Measurements from ENCODE around the gene CTBP1. TPM values are rescaled to one million over a fixed set of nuclear protein-coding genes. Genes with fewer than 3 reads are reported as not detected.

Gene CTBP1
- polyA plus RNA-seq, 3 donors: 21.3 to 226 (median 42.1) TPM

DNA sequence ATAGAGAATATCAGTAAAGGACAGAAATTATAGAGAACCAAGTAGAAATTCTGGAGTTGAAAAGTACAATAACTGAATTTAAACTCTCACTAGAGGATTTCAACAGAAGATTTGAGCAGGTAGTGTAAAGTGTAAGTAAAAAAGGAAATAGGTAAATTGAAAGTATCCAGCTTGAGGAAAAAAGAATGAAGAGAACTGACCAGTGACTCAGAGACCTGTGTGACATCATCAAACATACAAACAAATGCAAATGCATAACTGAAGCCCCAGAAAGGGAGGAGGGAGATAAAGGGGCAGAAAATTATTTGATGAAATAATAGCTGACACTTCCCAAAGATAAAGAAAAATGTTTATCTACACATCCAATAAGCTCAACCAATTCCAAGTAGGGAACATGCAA lies 68.3 kb downstream of the CTBP1 start:
- H3K27ac Mint-ChIP-seq: no peak overlapping the region
- no peaks in the 10 kb centered on the region for H3K36me3 ChIP-seq (replicated peaks in 1 of 2; ENCODE audit: control insufficient read depth in 1 of 2, insufficient read depth in 2 of 2, low read length in 2 of 2)
- H3K9me3 Mint-ChIP-seq: peaks cover 12 to 28% (median 21%) of the 10 kb centered on the region in 7 donors
- no peaks in the 10 kb centered on the region for H3K27me3 ChIP-seq (ENCODE audit: control insufficient read depth in 2 of 2, insufficient read depth in 2 of 2, low read length in 2 of 2)
- peaks cover 0 to 3% (median 1%) of the 10 kb centered on the region in 3 donors for H3K27me3 Mint-ChIP-seq (ENCODE audit: low read depth in 3 of 3)
- peaks cover 30% of the 10 kb centered on the region for H3K4me1 Mint-ChIP-seq
- no peak overlapping the region for H2AFZ ChIP-seq (ENCODE audit: insufficient read depth, low read depth, low read length, poor library complexity, severe bottlenecking)
- H3K9ac ChIP-seq (ENCODE audit: insufficient read depth, low read length, poor library complexity, severe bottlenecking): no peak overlapping the region
- H3K27ac ChIP-seq (ENCODE audit: low read depth in 1 of 2, low read length in 2 of 2): no peak overlapping the region
- H4K20me1 ChIP-seq (ENCODE audit: insufficient read depth, low read length): no peaks in the 10 kb centered on the region
- no peak for DNase-seq
- peaks cover 19 to 30% of the 10 kb centered on the region in 2 donors for H3K4me1 ChIP-seq (ENCODE audit: control insufficient read depth in 1 of 2, insufficient read depth in 2 of 2, low read length in 2 of 2)
- no peaks in the 10 kb centered on the region for H3K79me2 ChIP-seq (ENCODE audit: insufficient read depth, low read length)
- no peak overlapping the region for H3K4me3 Mint-ChIP-seq
- H3K36me3 Mint-ChIP-seq: peaks cover 3 to 11% of the 10 kb centered on the region in 2 donors
- intact Hi-C loops (cut with micrococcal nuclease): loop anchor here in 1 of 2 donors (5.0 kb wide), 1 partner anchor 67 kb away; the partner anchor contains the start of gene CTBP1
- no peak overlapping the region for H3K4me2 ChIP-seq (replicated peaks; ENCODE audit: extremely low read depth, low read length, poor library complexity, severe bottlenecking)
- TF ChIP-seq, protein P1, sequence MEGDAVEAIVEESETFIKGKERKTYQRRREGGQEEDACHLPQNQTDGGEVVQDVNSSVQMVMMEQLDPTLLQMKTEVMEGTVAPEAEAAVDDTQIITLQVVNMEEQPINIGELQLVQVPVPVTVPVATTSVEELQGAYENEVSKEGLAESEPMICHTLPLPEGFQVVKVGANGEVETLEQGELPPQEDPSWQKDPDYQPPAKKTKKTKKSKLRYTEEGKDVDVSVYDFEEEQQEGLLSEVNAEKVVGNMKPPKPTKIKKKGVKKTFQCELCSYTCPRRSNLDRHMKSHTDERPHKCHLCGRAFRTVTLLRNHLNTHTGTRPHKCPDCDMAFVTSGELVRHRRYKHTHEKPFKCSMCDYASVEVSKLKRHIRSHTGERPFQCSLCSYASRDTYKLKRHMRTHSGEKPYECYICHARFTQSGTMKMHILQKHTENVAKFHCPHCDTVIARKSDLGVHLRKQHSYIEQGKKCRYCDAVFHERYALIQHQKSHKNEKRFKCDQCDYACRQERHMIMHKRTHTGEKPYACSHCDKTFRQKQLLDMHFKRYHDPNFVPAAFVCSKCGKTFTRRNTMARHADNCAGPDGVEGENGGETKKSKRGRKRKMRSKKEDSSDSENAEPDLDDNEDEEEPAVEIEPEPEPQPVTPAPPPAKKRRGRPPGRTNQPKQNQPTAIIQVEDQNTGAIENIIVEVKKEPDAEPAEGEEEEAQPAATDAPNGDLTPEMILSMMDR (IDR thresholded peaks at IDR 0.05): no peak
- no peak overlapping the region for H3K4me3 ChIP-seq (replicated peaks in 1 of 3; ENCODE audit: low read depth in 2 of 3, low read length in 3 of 3)
- H3K9me3 ChIP-seq (replicated peaks in 1 of 2; ENCODE audit: control insufficient read depth in 1 of 2, insufficient read depth in 1 of 2, low read length in 2 of 2): peaks cover 6 to 16% of the 10 kb centered on the region in 2 donors

DNA sequence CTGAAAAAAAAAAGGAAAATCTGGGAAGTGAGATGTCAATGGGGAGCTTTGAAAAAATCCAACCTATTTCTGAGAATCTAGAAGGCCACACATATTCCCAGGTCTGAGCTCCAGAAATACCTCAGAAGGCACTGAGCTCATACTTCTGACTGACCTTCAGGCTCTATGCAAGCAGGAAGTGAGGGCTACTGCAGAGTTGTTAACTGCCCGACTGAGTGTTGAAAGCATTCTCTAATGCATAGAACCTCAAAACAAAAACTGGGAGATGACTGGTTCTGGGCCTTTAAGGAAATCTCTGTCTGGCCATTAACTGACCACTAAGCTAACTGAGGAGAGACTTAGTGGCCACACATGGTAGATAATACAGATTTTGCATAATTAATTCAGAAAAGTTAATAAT lies 69.0 kb downstream of the CTBP1 start:
- H3K4me2 ChIP-seq (replicated peaks; ENCODE audit: extremely low read depth, low read length, poor library complexity, severe bottlenecking): no peak overlapping the region
- no peaks in the 10 kb centered on the region for H4K20me1 ChIP-seq (ENCODE audit: insufficient read depth, low read length)
- H3K27me3 Mint-ChIP-seq (ENCODE audit: low read depth in 3 of 3): peaks cover 2 to 7% (median 4%) of the 10 kb centered on the region in 3 donors
- no peak overlapping the region for H2AFZ ChIP-seq (ENCODE audit: insufficient read depth, low read depth, low read length, poor library complexity, severe bottlenecking)
- intact Hi-C loops (cut with micrococcal nuclease): loop anchor here in 1 of 2 donors (5.0 kb wide), 1 partner anchor 67 kb away; the partner anchor contains the start of gene CTBP1
- no peaks in the 10 kb centered on the region for H3K36me3 ChIP-seq (replicated peaks in 1 of 2; ENCODE audit: control insufficient read depth in 1 of 2, insufficient read depth in 2 of 2, low read length in 2 of 2)
- H3K27ac ChIP-seq (ENCODE audit: low read depth in 1 of 2, low read length in 2 of 2): no peak overlapping the region
- H3K79me2 ChIP-seq (ENCODE audit: insufficient read depth, low read length): no peaks in the 10 kb centered on the region
- H3K9me3 ChIP-seq (replicated peaks in 1 of 2; ENCODE audit: control insufficient read depth in 1 of 2, insufficient read depth in 1 of 2, low read length in 2 of 2): peaks cover 6 to 16% of the 10 kb centered on the region in 2 donors
- no peak overlapping the region for H3K27ac Mint-ChIP-seq
- DNase-seq: no peak
- H3K9me3 Mint-ChIP-seq: peaks cover 12 to 28% (median 21%) of the 10 kb centered on the region in 7 donors
- H3K36me3 Mint-ChIP-seq: peaks cover 3 to 11% of the 10 kb centered on the region in 2 donors
- TF ChIP-seq, protein P1 (IDR thresholded peaks at IDR 0.05): no peak
- H3K27me3 ChIP-seq (ENCODE audit: control insufficient read depth in 2 of 2, insufficient read depth in 2 of 2, low read length in 2 of 2): peaks cover 0 to 3% of the 10 kb centered on the region in 2 donors
- H3K4me3 Mint-ChIP-seq: no peak overlapping the region
- no peak overlapping the region for H3K4me3 ChIP-seq (replicated peaks in 1 of 3; ENCODE audit: low read depth in 2 of 3, low read length in 3 of 3)
- H3K4me1 Mint-ChIP-seq: peaks cover 27% of the 10 kb centered on the region
- WGBS (ENCODE audit: insufficient coverage): 100% methylated on average over 1 of the region's 1 CpG
- H3K9ac ChIP-seq (ENCODE audit: insufficient read depth, low read length, poor library complexity, severe bottlenecking): no peak overlapping the region
- peaks cover 15 to 25% of the 10 kb centered on the region in 2 donors for H3K4me1 ChIP-seq (ENCODE audit: control insufficient read depth in 1 of 2, insufficient read depth in 2 of 2, low read length in 2 of 2)
